Kidney capillary endothelial cell (primary cell): ENCODE data around the gene MTA2.
"Not testable (repeated sequence)": the region's sequence is repeated elsewhere in the genome, so short reads cannot be mapped to it uniquely, and the experiment has no call there.

Experiments used
- DNase-seq: peaks from one replicate; pipeline ENCODE4 v3.0.0-alpha.2; 2018; ENCODE audit warnings: low spot score

The MTA2 gene

GRCh38 chr11:62592146-62592815, 9.4 kb downstream of the MTA2 start:
- no peak for DNase-seq

- peak; percentile 99 for DNase-seq
Measured at GRCh38 chr11:62591448-62592145, 10.1 kb downstream of the MTA2 start, which contains the start of gene TUT1. Gene TUT1, minus strand, starts transcription at chr11:62591523. Its CDS starts 38 bp downstream, at chr11:62591485.

- no peak for DNase-seq
Measured at GRCh38 chr11:62588966-62589637, 12.6 kb downstream of the MTA2 start.

GRCh38 chr11:62585356-62585755, 16.3 kb downstream of the MTA2 start:
- DNase-seq, result not testable (repeated sequence)

- DNase-seq, result not testable (repeated sequence)
Measured at GRCh38 chr11:62581735-62582134, 19.9 kb downstream of the MTA2 start.

- DNase-seq, result no peak
Measured at GRCh38 chr11:62580959-62581715, 20.5 kb downstream of the MTA2 start.

GRCh38 chr11:62579252-62579651, 22.4 kb downstream of the MTA2 start:
- no peak for DNase-seq

- no peak for DNase-seq
Measured at GRCh38 chr11:62578541-62578940, 23.1 kb downstream of the MTA2 start.

- peak; percentile 96 for DNase-seq
Measured at GRCh38 chr11:62577046-62577714, 24.5 kb downstream of the MTA2 start.

GRCh38 chr11:62575837-62576236, 25.8 kb downstream of the MTA2 start:
- no peak for DNase-seq

- DNase-seq, result no peak
Measured at GRCh38 chr11:62575156-62575555, 26.5 kb downstream of the MTA2 start.

GRCh38 chr11:62574363-62575071, 27.1 kb downstream of the MTA2 start:
- DNase-seq, result peak; percentile 52

- peak; percentile 99 for DNase-seq
Measured at GRCh38 chr11:62573592-62574362, 27.9 kb downstream of the MTA2 start, which contains the start of gene EEF1G. Gene EEF1G, minus strand, starts transcription at chr11:62573891. Its CDS starts 49 bp downstream, at chr11:62573842.

GRCh38 chr11:62573006-62573591, 28.6 kb downstream of the MTA2 start:
- no peak for DNase-seq

- no peak for DNase-seq
Measured at GRCh38 chr11:62572431-62572830, 29.2 kb downstream of the MTA2 start.

GRCh38 chr11:62571493-62571892, 30.2 kb downstream of the MTA2 start:
- DNase-seq, result not testable (repeated sequence)

- DNase-seq, result not testable (repeated sequence)
Measured at GRCh38 chr11:62570903-62571302, 30.8 kb downstream of the MTA2 start.

- DNase-seq, result no peak
Measured at GRCh38 chr11:62569611-62570010, 32.1 kb downstream of the MTA2 start.

GRCh38 chr11:62567018-62567633, 34.5 kb downstream of the MTA2 start:
- no peak for DNase-seq
